Peyer's patch (tissue), 4 donors: ENCODE measurements around the gene SLC6A3.

Source experiments
- POLR2A ChIP-seq, 2 donors: fragments of 450-650 bp; IDR thresholded peaks; one replicate each; pipeline ENCODE4 v1.5.1; 2017; ENCODE audit warnings: antibody characterized with exemption in 2 of 2, mild to moderate bottlenecking in 2 of 2, moderate library complexity in 2 of 2
- TF ChIP-seq, protein P1 (sequence below), 6 experiments: fragments of 450-650 bp in 4 of 6; fragments of 200-600 bp in 2 of 6; sonication (generic) in 1 of 6; IDR thresholded peaks; one replicate each; pipeline ENCODE4 v1.5.1; 2017 to 2019; ENCODE audit warnings: antibody characterized with exemption in 6 of 6, mild to moderate bottlenecking in 3 of 6, moderate library complexity in 1 of 6

GRCh38 chr5:1438871-1439270 lies 6.4 kb downstream of the SLC6A3 start:
- TF ChIP-seq, protein P1, sequence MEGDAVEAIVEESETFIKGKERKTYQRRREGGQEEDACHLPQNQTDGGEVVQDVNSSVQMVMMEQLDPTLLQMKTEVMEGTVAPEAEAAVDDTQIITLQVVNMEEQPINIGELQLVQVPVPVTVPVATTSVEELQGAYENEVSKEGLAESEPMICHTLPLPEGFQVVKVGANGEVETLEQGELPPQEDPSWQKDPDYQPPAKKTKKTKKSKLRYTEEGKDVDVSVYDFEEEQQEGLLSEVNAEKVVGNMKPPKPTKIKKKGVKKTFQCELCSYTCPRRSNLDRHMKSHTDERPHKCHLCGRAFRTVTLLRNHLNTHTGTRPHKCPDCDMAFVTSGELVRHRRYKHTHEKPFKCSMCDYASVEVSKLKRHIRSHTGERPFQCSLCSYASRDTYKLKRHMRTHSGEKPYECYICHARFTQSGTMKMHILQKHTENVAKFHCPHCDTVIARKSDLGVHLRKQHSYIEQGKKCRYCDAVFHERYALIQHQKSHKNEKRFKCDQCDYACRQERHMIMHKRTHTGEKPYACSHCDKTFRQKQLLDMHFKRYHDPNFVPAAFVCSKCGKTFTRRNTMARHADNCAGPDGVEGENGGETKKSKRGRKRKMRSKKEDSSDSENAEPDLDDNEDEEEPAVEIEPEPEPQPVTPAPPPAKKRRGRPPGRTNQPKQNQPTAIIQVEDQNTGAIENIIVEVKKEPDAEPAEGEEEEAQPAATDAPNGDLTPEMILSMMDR (IDR thresholded peaks at IDR 0.05), result no peak
- no peak for TF ChIP-seq POLR2A (IDR thresholded peaks at IDR 0.05)
